GM12872 (cell line): ENCODE data around the gene SYNRG.

Experiments
- CTCF ChIP-seq: IDR thresholded peaks from 3 replicates; pipeline ENCODE4 v1.5.1; 2011; ENCODE audit warnings: low read depth, mild to moderate bottlenecking, low read length, moderate library complexity; ENCODE audit not compliant: insufficient read depth

The SYNRG gene

GRCh38 chr17:37551788-37552187 is 57.4 kb downstream of the SYNRG start:
- TF ChIP-seq CTCF, result no peak

- no peak for TF ChIP-seq CTCF
These were observed 61.2 kb downstream of the SYNRG start for GRCh38 chr17:37547986-37548385.

DNA sequence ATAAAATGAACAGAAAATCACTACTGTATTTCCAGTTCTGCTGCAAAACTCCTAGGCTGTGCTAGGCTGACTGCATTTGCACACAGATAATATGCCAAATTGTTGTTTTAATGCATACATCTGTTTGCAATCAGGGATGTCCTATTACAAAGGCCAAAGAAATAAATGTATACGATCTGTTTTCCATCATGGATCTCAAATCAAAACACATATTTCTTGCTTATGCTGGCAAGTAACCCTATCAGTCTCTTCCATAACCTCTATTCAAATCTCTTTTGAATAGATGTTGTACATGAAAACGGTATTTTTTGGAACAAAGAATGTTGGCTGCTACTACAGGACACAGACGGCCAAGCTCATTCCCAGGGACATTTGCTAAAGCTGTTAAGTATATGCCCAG is 62.9 kb downstream of the SYNRG start:
- TF ChIP-seq CTCF, result no peak

GRCh38 chr17:37545486-37545885 is 63.7 kb downstream of the SYNRG start:
- TF ChIP-seq CTCF, result no peak

DNA sequence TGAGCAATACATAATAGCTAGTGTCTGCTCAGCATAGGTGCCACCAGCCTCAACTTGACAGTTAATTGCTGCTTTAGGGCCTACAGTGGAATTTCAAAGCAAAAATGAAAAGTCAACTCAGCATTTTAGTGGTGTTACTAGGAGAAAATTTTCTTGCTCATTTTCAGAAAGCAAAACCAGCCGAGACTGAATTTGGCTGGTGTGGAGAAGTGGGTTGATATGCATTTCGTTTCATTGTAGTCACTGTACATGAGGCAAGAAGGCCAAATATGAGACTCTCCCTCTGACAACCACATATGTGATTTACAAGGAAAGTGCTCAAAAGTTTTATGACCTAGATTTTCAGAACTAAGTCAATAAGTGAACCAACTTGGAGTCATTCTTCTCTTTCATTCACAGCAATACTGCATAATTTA is 65.6 kb downstream of the SYNRG start:
- no peak for TF ChIP-seq CTCF

- no peak for TF ChIP-seq CTCF
These were observed 67.1 kb downstream of the SYNRG start for GRCh38 chr17:37541880-37542660.

- no peak for TF ChIP-seq CTCF
These were observed 70.1 kb downstream of the SYNRG start for GRCh38 chr17:37538981-37539659.
